Neural progenitor cell (in vitro differentiated cells): ENCODE data around the gene BMPER.

Source experiments
- EZH2 ChIP-seq: fragments of 200-600 bp; sonication (generic); IDR thresholded peaks from 2 replicates; pipeline ENCODE4 v1.6.1; 2017; ENCODE audit warnings: antibody characterized with exemption, mild to moderate bottlenecking, moderate library complexity
- EZH2phosphoT487 ChIP-seq: fragments of 200-600 bp; sonication (generic); IDR thresholded peaks from 2 replicates; pipeline ENCODE4 v1.6.1; 2017; ENCODE audit warnings: antibody characterized with exemption
- TF ChIP-seq, protein P1 (sequence below): fragments of 200-600 bp; sonication (generic); IDR thresholded peaks from 2 replicates; pipeline ENCODE4 v1.5.1; 2017; ENCODE audit warnings: antibody characterized with exemption, mild to moderate bottlenecking

- TF ChIP-seq, protein P1, sequence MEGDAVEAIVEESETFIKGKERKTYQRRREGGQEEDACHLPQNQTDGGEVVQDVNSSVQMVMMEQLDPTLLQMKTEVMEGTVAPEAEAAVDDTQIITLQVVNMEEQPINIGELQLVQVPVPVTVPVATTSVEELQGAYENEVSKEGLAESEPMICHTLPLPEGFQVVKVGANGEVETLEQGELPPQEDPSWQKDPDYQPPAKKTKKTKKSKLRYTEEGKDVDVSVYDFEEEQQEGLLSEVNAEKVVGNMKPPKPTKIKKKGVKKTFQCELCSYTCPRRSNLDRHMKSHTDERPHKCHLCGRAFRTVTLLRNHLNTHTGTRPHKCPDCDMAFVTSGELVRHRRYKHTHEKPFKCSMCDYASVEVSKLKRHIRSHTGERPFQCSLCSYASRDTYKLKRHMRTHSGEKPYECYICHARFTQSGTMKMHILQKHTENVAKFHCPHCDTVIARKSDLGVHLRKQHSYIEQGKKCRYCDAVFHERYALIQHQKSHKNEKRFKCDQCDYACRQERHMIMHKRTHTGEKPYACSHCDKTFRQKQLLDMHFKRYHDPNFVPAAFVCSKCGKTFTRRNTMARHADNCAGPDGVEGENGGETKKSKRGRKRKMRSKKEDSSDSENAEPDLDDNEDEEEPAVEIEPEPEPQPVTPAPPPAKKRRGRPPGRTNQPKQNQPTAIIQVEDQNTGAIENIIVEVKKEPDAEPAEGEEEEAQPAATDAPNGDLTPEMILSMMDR = peak; percentile 96
- TF ChIP-seq EZH2phosphoT487 (no peak), EZH2 (no peak)
These were observed 228.8 kb downstream of the BMPER start for GRCh38 chr7:34133983-34134782.
